8988T (cell line): ENCODE results near the gene IFNL4.
"Not testable (repeated sequence)": the region's sequence is repeated elsewhere in the genome, so short reads cannot be mapped to it uniquely, and the experiment has no call there.

Experiments used
- DNase-seq: peaks from one replicate; pipeline ENCODE4 v3.0.0; 2011

IFNL4 gene

DNA sequence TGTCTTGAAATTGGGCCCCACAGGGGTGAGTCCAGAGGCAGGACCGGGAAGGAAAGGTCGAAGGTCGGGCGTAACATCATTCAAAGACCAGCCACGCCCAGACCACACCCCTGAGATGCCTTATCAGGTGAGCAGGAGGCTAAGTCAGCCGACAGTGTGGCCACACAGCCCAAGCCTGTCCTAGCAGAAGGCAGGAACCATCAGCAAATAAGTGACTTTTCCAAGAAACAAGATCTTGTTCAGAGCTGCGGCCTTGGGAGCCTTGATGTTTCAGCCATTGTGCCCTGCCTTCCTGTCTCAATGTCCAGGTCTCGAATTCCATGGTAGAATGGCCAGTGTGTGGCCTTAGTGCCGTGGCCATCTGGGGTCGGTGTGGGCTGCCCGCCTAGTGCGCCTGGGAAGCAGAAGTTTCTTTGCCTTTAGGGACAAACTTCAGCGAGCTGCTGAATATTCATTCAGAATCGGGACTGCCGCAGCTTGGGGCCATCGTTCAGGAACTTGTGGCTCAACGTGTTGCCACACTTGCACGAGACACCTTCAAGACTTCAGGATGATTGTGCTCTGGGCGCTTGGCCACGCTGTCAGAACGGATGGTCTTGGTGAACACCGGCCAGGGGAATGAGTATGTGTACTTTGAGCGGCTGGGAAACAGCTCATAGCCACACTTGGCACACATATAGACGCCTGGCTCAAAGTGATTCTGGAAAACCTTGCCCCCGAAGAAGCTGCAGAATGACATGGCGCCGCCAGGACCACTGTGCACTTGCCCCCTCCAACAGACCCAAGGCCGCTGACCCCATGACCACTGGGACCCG is 6.1 kb upstream of the IFNL4 start:
- no peak for DNase-seq

DNA sequence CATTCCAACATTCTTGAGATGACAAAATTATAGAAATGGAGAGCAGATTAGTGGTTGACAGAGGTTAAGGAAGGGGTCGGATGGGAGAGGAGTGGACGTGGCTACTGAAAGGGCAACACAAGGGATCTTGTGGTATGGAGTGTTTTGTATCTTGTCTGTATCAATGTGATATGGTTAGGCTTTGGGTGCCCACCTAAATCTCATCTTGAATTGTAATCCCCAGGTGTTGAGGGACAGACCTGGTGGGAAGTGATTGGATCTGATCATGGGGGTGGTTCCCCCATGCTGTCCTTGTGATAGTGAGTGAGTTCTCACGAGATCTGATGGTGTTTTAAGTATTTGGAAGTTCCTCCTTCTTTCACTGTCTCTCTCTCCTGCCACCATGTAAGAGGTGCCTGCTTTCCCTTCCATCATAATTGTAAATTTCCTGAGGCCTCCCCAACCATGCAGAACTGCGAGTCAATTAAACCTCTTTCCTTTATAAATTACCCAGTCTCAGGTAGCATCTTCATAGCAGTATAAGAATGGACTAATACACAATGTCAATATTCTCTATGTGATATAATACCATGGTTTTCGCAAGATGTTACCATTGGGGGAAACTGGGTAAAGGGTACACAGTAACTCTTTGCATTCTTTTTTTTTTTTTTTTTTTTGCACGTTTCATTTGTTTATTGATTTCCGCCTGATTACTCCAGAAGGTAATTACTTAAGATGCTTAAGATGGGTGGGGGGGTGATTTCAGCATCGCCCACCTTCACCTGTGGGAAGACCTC is 4.9 kb upstream of the IFNL4 start:
- DNase-seq, result no peak

GRCh38 chr19:39252458-39252857 is 3.8 kb upstream of the IFNL4 start:
- DNase-seq, result no peak

- no peak for DNase-seq
Observed at GRCh38 chr19:39251846-39252245, 3.2 kb upstream of the IFNL4 start.

GRCh38 chr19:39251081-39251480 is 2.4 kb upstream of the IFNL4 start:
- no peak for DNase-seq

DNA sequence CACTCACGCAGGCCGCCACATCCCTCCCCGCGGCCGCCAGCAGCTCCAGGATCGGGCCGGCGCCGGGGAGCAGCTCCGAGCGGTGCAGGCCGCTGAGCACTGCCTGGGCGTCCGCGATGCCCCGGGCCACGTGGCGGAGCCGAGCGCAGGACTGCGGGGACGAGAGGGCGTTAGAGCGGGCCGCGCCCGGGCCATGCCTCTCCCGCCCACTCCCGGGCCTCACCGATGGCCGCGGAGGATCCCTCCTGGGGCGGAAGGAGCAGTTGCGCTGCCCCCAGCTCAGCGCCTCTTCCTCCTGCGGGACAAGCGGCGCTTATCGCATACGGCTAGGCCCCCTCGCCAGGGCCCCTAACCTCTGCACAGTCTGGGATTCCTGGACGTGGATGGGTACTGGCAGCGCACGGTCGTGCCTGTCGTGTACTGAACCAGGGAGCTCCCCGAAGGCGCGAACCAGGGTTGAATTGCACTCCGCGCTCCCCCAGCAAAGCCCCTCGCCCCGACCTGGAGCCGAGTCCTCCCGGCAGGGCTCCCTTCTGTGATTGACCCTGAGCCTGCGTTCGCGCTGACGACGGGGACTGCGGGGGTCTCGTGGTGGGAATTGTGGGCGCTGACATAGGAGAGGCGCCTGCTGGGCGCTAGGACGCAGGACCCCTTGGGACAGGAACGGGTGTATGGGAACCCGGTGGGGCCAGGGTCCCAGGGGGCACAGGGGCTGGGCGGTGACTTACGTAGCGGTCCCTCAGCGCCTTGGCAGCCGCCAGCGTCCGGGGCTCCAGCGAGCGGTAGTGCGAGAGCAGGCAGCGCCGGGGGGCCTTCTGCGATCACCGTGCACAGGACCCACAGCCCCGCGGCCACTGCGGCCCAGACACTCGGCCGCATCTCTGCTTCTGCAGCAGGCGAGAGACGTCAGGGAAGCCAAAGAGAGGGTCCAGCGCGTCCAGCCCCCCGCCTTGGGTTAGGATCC is 673 bp downstream of the IFNL4 start:
- peak; percentile 33 for DNase-seq

DNA sequence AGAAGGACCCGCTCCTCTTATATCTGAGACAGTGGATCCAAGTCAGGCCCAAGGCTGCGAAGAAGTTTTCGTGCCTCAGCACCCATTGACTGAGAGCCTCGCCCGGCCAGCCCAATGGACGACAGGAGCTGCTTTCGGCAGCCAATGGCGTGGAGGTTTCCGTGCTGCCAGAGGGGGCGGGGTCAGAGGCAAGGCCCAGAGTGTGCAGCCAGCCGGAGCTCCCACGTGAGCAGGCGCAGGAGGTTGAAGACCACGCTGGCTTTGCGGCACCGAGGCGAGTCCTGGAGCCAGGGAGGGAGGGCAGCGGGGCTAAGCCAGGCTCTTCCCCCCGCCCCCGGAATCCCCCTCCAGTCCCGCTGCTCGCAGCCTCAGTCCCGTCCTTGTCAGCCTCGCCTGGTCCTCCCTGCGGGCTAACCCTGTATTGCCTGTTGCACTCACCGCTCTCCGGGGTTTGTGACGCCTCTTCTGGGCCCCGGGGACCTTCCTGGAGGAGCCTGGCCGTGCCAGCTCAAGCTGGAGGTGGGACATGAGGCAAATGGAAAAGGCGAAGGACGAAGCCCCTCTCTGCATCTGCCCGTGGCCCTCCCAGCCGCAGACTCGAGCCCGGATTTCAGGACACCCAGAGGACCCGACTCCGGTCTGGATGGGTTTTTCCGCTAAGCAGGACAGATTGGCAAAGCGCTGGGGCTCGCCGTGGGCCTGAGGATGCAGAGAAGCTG is 1.5 kb downstream of the IFNL4 start:
- DNase-seq, result no peak

GRCh38 chr19:39245166-39245565 is 3.5 kb downstream of the IFNL4 start:
- DNase-seq, result not testable (repeated sequence)

DNA sequence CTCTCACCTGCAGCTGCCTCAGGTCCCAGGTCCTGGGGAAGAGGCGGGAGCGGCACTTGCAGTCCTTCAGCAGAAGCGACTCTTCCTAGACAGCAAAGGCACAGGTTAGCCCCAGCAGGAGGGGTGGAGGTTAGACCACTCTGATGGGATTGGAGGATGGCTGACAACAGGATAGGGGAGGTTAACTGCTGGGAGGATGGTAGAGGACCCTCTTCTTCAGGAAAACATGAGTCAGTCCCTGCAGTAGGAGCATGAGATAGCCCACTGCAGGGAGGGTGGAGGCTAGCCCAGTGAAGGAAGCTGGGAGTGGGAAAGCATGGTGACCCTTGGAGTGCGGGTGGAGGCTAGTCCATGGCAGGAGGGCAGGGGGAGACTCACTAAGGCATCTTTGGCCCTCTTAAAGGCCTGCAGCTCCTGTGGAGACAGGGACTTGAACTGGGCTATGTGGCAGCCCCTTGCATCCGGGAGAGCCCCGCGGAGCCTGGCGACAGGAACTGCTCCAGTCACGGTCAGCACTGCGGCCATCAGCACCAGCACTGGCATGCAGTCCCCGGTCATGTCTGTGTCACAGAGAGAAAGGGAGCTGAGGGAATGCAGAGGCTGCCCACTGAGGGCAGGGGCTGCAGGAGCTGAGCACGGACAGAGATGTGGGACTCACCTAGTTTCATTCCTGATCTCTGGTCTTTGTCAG is 4.1 kb downstream of the IFNL4 start, which contains the start of gene IFNL3:
Gene IFNL3 (minus strand): TSS at position 597 of the 691 bp plus-strand sequence. CDS start 39 bp downstream, at position 558.
- not testable (repeated sequence) for DNase-seq

- not testable (repeated sequence) for DNase-seq
Observed at GRCh38 chr19:39243741-39244140, 4.9 kb downstream of the IFNL4 start.

GRCh38 chr19:39240421-39240820 is 8.2 kb downstream of the IFNL4 start:
- DNase-seq, result no peak

- no peak for DNase-seq
Observed at GRCh38 chr19:39238944-39239343, 9.7 kb downstream of the IFNL4 start.

GRCh38 chr19:39238209-39238608 is 10.4 kb downstream of the IFNL4 start:
- no peak for DNase-seq

- DNase-seq, result peak; percentile 63
Observed at GRCh38 chr19:39237200-39238184, 11.2 kb downstream of the IFNL4 start.

- no peak for DNase-seq
Observed at GRCh38 chr19:39236527-39236926, 12.1 kb downstream of the IFNL4 start.

GRCh38 chr19:39232708-39233107 is 15.9 kb downstream of the IFNL4 start:
- no peak for DNase-seq

DNA sequence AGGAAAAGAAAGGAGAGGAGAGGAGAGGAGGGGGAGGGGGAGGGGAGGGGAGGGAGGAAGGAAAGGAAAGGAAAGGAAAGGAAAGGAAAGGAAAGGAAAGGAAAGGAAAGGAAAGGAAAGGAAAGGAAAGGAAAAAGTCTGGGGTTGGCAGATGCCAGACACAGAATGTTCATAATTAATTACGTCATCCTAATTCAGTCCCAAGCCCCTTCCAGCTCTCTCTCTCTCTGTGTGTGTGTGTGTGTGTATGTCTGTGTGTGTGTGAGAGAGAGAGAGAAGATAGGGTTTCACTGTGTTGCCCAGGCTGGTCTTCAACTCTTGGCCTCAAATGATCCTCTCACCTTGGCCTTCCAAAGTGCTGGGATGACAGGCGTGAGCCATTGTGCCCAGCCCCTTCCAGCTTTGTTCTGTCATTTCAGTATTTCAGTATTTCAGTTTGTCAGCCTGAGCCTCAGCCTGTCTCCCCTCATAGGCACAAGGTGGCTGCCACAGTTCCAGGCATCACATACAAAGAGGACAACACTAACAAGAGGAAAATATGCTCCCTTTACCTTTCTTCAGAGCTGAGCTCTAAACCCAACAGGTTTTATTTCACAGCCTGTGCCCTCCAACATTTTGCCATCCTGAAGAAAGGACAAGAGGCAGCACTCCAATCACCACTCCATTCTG is 18.4 kb downstream of the IFNL4 start:
- DNase-seq, result no peak

GRCh38 chr19:39224910-39225309 is 23.7 kb downstream of the IFNL4 start:
- DNase-seq, result peak; percentile 38

DNA sequence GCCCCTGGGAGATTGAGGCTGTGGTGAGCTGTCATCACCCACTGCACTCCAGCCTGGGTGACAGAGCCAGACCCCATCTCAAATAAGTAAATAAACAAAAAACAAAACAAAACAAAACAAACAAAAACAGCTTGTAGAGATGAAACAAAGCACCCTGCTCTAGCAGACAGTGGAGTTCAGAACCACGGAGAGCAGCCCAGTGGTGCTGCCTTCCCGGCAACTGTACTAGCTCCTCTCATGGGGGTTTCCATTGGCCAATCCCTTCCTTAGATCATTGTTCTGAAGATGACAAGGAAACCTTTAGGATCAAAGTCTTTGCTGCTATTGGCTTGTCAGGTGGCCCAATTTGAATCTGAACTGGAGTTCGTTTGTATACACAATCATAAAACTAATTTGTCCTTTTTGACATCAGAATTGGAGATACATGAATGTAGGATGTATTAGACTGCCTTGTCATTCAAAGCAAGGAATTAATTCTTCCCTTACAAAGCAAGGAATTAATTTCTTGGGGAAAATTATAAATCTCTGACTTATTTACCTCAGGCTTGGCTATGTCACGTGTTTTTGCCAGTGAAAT is 24.9 kb downstream of the IFNL4 start:
- DNase-seq, result peak; percentile 73
